Neural progenitor cell (in vitro differentiated cells): ENCODE measurements around the gene UBE2L3. TPM values are rescaled to one million over a fixed set of nuclear protein-coding genes. Genes with fewer than 3 reads are reported as not detected.

Experiments
- DNase-seq: peaks from one replicate; pipeline ENCODE4 v3.0.0-alpha.2; 2016; ENCODE audit warnings: low spot score
- H2AFZ ChIP-seq: fragments of 200-600 bp; sonication (generic); replicated peaks from 2 replicates; pipeline ENCODE4 v1.6.1; 2016; ENCODE audit warnings: antibody characterized with exemption
- H3F3A ChIP-seq: fragments of 200-600 bp; sonication (generic); 2 replicates; pipeline ENCODE4 v1.6.1; 2016; ENCODE audit warnings: antibody characterized with exemption, low read depth
- H3K27ac ChIP-seq: fragments of 200-600 bp; sonication (generic); 2 replicates; pipeline ENCODE4 v1.5.1; 2016; ENCODE audit warnings: mild to moderate bottlenecking
- H3K27me3 ChIP-seq: fragments of 200-600 bp; sonication (generic); 2 replicates; pipeline ENCODE4 v1.6.1; 2016; ENCODE audit warnings: mild to moderate bottlenecking, moderate library complexity
- H3K36me3 ChIP-seq: fragments of 200-600 bp; sonication (generic); 2 replicates; pipeline ENCODE4 v1.5.1; 2016
- H3K4me1 ChIP-seq: fragments of 200-600 bp; sonication (generic); 2 replicates; pipeline ENCODE4 v1.6.1; 2016; ENCODE audit warnings: mixed run types
- H3K4me2 ChIP-seq: fragments of 200-600 bp; sonication (generic); 2 replicates; pipeline ENCODE4 v1.6.1; 2016
- H3K4me3 ChIP-seq: fragments of 200-600 bp; sonication (generic); 2 replicates; pipeline ENCODE4 v1.5.1; 2016
- H3K79me2 ChIP-seq: fragments of 200-600 bp; sonication (generic); 2 replicates; pipeline ENCODE4 v1.6.1; 2016; ENCODE audit warnings: low read depth
- H3K9ac ChIP-seq: fragments of 200-600 bp; sonication (generic); 2 replicates; pipeline ENCODE4 v1.6.1; 2016
- H3K9me3 ChIP-seq: fragments of 200-600 bp; sonication (generic); 2 replicates; pipeline ENCODE4 v1.5.1; 2016; ENCODE audit warnings: low read depth
- H4K20me1 ChIP-seq: fragments of 200-600 bp; sonication (generic); 2 replicates; pipeline ENCODE4 v1.6.1; 2016; ENCODE audit warnings: low read depth
- H3K27ac Mint-ChIP-seq: 3 replicates; pipeline ENCODE4 v1.8.0; 2021; ENCODE audit warnings: mixed read lengths
- H3K27me3 Mint-ChIP-seq: 2 replicates; pipeline ENCODE4 v1.8.0; 2022; ENCODE audit warnings: low read depth, mild to moderate bottlenecking, inconsistent platforms, moderate library complexity, mixed read lengths; ENCODE audit not compliant: insufficient read depth
- H3K36me3 Mint-ChIP-seq: 3 replicates; pipeline ENCODE4 v1.8.0; 2021; ENCODE audit warnings: mixed read lengths
- H3K4me1 Mint-ChIP-seq: 3 replicates; pipeline ENCODE4 v1.8.0; 2021; ENCODE audit warnings: mixed read lengths
- H3K4me3 Mint-ChIP-seq: 3 replicates; pipeline ENCODE4 v1.8.0; 2021; ENCODE audit warnings: mild to moderate bottlenecking, moderate library complexity, mixed read lengths
- H3K9me3 Mint-ChIP-seq: 3 replicates; pipeline ENCODE4 v1.8.0; 2020; ENCODE audit warnings: mixed read lengths
- EZH2 ChIP-seq: fragments of 200-600 bp; sonication (generic); IDR thresholded peaks from 2 replicates; pipeline ENCODE4 v1.6.1; 2017; ENCODE audit warnings: antibody characterized with exemption, mild to moderate bottlenecking, moderate library complexity
- EZH2phosphoT487 ChIP-seq: fragments of 200-600 bp; sonication (generic); IDR thresholded peaks from 2 replicates; pipeline ENCODE4 v1.6.1; 2017; ENCODE audit warnings: antibody characterized with exemption
- total RNA-seq: library from RNA; depleted of rRNA; stranded (reverse); fragments of >200 nt; gene quantifications from 2 replicates; pipeline ENCODE4 v1.2.3, GENCODE V29; 2015; ENCODE audit warnings: low replicate concordance
- TF ChIP-seq, protein P1 (sequence below): fragments of 200-600 bp; sonication (generic); IDR thresholded peaks from 2 replicates; pipeline ENCODE4 v1.5.1; 2017; ENCODE audit warnings: antibody characterized with exemption, mild to moderate bottlenecking

Gene UBE2L3
- total RNA-seq, 1 donor from 2014 or later = 61.2 TPM

- Mint-ChIP-seq H3K36me3 (no peaks in the 10 kb centered on the region), H3K4me1 (peaks cover 2% of the 10 kb centered on the region), H3K27me3 (peaks cover 2% of the 10 kb centered on the region), H3K4me3 (peak overlapping the region; percentile 50), H3K27ac (no peak overlapping the region), H3K9me3 (no peaks in the 10 kb centered on the region)
- H3K4me3 ChIP-seq = no peak overlapping the region
- no peak overlapping the region for H3K27ac ChIP-seq
- TF ChIP-seq EZH2 (no peak), EZH2phosphoT487 (no peak)
- TF ChIP-seq, protein P1, sequence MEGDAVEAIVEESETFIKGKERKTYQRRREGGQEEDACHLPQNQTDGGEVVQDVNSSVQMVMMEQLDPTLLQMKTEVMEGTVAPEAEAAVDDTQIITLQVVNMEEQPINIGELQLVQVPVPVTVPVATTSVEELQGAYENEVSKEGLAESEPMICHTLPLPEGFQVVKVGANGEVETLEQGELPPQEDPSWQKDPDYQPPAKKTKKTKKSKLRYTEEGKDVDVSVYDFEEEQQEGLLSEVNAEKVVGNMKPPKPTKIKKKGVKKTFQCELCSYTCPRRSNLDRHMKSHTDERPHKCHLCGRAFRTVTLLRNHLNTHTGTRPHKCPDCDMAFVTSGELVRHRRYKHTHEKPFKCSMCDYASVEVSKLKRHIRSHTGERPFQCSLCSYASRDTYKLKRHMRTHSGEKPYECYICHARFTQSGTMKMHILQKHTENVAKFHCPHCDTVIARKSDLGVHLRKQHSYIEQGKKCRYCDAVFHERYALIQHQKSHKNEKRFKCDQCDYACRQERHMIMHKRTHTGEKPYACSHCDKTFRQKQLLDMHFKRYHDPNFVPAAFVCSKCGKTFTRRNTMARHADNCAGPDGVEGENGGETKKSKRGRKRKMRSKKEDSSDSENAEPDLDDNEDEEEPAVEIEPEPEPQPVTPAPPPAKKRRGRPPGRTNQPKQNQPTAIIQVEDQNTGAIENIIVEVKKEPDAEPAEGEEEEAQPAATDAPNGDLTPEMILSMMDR = no peak
- H3K36me3 ChIP-seq = no peaks in the 10 kb centered on the region
- H3K79me2 ChIP-seq = peaks cover 11% of the 10 kb centered on the region
- H3K9ac ChIP-seq = no peak overlapping the region
- H2AFZ ChIP-seq = no peak overlapping the region
- no peak for DNase-seq
- no peaks in the 10 kb centered on the region for H3F3A ChIP-seq
- peaks cover 6% of the 10 kb centered on the region for H4K20me1 ChIP-seq
- no peaks in the 10 kb centered on the region for H3K9me3 ChIP-seq
- H3K4me2 ChIP-seq = no peak overlapping the region
- H3K4me1 ChIP-seq = no peaks in the 10 kb centered on the region
- H3K27me3 ChIP-seq = no peaks in the 10 kb centered on the region
Measured at GRCh38 chr22:21633481-21633880, 66.0 kb downstream of the UBE2L3 start.

GRCh38 chr22:21634081-21634480 lies 66.6 kb downstream of the UBE2L3 start:
- Histone ChIP-seq H3K36me3 (no peaks in the 10 kb centered on the region), H3K27me3 (no peaks in the 10 kb centered on the region), H3K9ac (no peak overlapping the region), H3K9me3 (no peaks in the 10 kb centered on the region), H2AFZ (no peak overlapping the region), H3K4me1 (no peaks in the 10 kb centered on the region), H3K79me2 (peaks cover 5% of the 10 kb centered on the region), H3F3A (no peaks in the 10 kb centered on the region), H3K4me2 (no peak overlapping the region), H3K27ac (no peak overlapping the region), H4K20me1 (peaks cover 1% of the 10 kb centered on the region), H3K4me3 (no peak overlapping the region)
- no peak for TF ChIP-seq EZH2phosphoT487
- TF ChIP-seq EZH2 = no peak
- TF ChIP-seq, protein P1 = no peak
- H3K9me3 Mint-ChIP-seq = no peaks in the 10 kb centered on the region
- H3K4me3 Mint-ChIP-seq = no peak overlapping the region
- peaks cover 2% of the 10 kb centered on the region for H3K4me1 Mint-ChIP-seq
- no peaks in the 10 kb centered on the region for H3K36me3 Mint-ChIP-seq
- DNase-seq = no peak
- peaks cover 2% of the 10 kb centered on the region for H3K27me3 Mint-ChIP-seq
- H3K27ac Mint-ChIP-seq = no peak overlapping the region

DNA sequence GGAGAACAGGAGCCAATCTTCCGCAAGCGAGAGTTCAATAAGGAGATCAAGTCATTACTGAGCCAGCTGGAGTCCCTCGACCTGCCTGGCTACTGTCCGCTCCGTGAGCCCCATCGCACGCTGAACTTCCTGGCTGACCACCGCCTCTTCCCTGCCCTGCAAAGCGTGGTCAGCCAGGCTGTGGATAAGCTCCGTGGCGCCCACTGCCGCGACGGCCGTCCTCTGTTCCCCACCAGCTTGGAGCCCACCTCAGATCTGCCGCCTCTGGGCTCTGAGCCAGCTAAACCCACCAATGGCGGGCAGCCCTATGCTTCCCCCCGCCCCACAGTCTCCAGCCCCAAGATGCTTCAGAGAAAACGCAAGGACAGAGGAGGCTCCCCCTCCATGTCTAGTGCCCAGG lies 67.3 kb downstream of the UBE2L3 start:
- DNase-seq = no peak
- H3K4me3 Mint-ChIP-seq = no peak overlapping the region
- peaks cover 4% of the 10 kb centered on the region for H3K4me1 Mint-ChIP-seq

DNA sequence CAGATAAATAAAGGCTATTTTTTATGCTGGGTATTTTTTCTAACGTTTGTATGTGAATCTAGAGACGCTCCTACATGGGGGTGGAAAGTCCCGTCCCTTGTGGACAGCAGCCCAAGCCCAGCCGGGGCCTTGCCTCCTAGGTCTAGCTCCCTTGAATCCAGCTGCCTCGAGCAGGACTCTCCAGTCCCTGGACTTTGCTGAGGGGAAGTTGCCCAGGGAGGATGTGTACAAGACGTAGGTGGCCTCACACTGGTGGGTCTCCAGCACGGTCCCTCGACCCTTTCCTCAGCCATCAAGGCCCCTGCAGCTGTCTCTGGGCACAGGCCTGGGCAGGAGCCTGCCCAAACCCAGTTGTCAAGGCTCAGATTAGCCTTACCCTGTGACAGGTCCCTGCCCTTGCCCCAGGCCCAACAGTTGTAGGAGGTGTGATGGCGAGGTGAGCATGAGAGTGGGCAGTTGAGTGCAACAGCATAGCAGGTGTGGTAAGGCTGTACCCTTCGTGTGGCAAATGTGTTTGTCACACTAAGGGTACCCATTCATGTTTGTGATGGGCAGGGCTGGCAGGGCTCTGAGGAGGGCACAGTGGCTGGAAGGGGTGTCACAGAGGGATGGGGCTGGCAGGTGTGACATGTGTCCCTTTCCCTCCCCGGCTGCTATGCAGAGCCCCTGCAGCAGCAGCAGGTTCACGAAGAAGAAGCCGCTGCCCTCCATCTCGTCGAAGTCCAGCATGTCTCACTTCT lies 68.4 kb downstream of the UBE2L3 start:
- Histone ChIP-seq H3K9me3 (no peaks in the 10 kb centered on the region), H3K4me3 (no peak overlapping the region), H2AFZ (no peak overlapping the region), H3K4me2 (no peak overlapping the region), H3K27ac (no peak overlapping the region), H3K79me2 (no peaks in the 10 kb centered on the region), H3F3A (peaks cover 2% of the 10 kb centered on the region), H3K27me3 (no peaks in the 10 kb centered on the region), H4K20me1 (no peaks in the 10 kb centered on the region), H3K4me1 (peaks cover under 1% of the 10 kb centered on the region), H3K9ac (no peak overlapping the region), H3K36me3 (no peaks in the 10 kb centered on the region)
- no peak for DNase-seq
- peaks cover 5% of the 10 kb centered on the region for H3K27me3 Mint-ChIP-seq
- no peak overlapping the region for H3K4me3 Mint-ChIP-seq
- no peaks in the 10 kb centered on the region for H3K9me3 Mint-ChIP-seq
- TF ChIP-seq, protein P1 = no peak
- TF ChIP-seq EZH2phosphoT487 (no peak), EZH2 (no peak)
- H3K36me3 Mint-ChIP-seq = no peaks in the 10 kb centered on the region
- H3K27ac Mint-ChIP-seq = no peak overlapping the region
- H3K4me1 Mint-ChIP-seq = peaks cover 9% of the 10 kb centered on the region

More for the DNA sequence above, 67.3 kb downstream of the UBE2L3 start:
- peaks cover 2% of the 10 kb centered on the region for H3K27me3 Mint-ChIP-seq
- no peaks in the 10 kb centered on the region for H3K9me3 Mint-ChIP-seq
- no peak overlapping the region for H3K27ac ChIP-seq
- no peaks in the 10 kb centered on the region for H3K27me3 ChIP-seq
- no peak for TF ChIP-seq EZH2phosphoT487
- H3K27ac Mint-ChIP-seq = no peak overlapping the region
- no peaks in the 10 kb centered on the region for H3K4me1 ChIP-seq
- H3K9ac ChIP-seq = no peak overlapping the region
- H3K36me3 Mint-ChIP-seq = no peaks in the 10 kb centered on the region
- H3K4me3 ChIP-seq = no peak overlapping the region
- no peak overlapping the region for H3K4me2 ChIP-seq
- no peaks in the 10 kb centered on the region for H4K20me1 ChIP-seq
- no peak overlapping the region for H2AFZ ChIP-seq
- no peaks in the 10 kb centered on the region for H3K79me2 ChIP-seq
- H3F3A ChIP-seq = no peaks in the 10 kb centered on the region
- H3K9me3 ChIP-seq = no peaks in the 10 kb centered on the region
- no peaks in the 10 kb centered on the region for H3K36me3 ChIP-seq
